Measurements from ENCODE around the gene BMP10. TPM values are rescaled to one million over a fixed set of nuclear protein-coding genes. Genes with fewer than 3 reads are reported as not detected.

Gene BMP10
- total RNA-seq, 1 donor from 2014 or later: not detected

DNA sequence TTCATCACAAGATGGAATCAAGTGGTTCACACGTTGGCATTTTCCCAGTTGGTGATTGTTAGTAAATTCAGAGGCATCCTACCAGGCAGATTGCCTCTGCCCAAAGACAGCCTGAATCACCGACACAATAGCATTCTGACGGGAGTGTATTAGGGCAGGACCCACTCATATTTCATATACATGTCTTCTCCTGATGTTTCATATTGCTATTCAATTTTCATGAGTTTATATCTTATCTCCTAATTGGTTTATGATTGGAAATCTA lies 14.5 kb upstream of the BMP10 start:
- Mint-ChIP-seq H3K36me3 (no peaks in the 10 kb centered on the region), H3K4me1 (no peaks in the 10 kb centered on the region), H3K9me3 (peaks cover 2% of the 10 kb centered on the region), H3K27me3 (ENCODE audit: insufficient read depth, low read depth) (no peaks in the 10 kb centered on the region), H3K4me3 (no peak overlapping the region), H3K27ac (no peak overlapping the region)
- H2AFZ ChIP-seq (replicated peaks): no peak overlapping the region
- H3K79me2 ChIP-seq (ENCODE audit: low read depth): no peaks in the 10 kb centered on the region
- H3K4me1 ChIP-seq: no peaks in the 10 kb centered on the region
- H3K4me2 ChIP-seq: no peak overlapping the region
- H3K36me3 ChIP-seq: no peaks in the 10 kb centered on the region
- no peaks in the 10 kb centered on the region for H3K9me3 ChIP-seq (ENCODE audit: low read depth)
- no peaks in the 10 kb centered on the region for H3K27me3 ChIP-seq
- H3K4me3 ChIP-seq: no peak overlapping the region
- H4K20me1 ChIP-seq (ENCODE audit: low read depth): no peaks in the 10 kb centered on the region
- DNase-seq (ENCODE audit: low spot score): no peak
- H3K9ac ChIP-seq: no peak overlapping the region
- TF ChIP-seq EZH2phosphoT487 (IDR thresholded peaks at IDR 0.05) (no peak), EZH2 (IDR thresholded peaks at IDR 0.05) (no peak)
- TF ChIP-seq, protein P1, sequence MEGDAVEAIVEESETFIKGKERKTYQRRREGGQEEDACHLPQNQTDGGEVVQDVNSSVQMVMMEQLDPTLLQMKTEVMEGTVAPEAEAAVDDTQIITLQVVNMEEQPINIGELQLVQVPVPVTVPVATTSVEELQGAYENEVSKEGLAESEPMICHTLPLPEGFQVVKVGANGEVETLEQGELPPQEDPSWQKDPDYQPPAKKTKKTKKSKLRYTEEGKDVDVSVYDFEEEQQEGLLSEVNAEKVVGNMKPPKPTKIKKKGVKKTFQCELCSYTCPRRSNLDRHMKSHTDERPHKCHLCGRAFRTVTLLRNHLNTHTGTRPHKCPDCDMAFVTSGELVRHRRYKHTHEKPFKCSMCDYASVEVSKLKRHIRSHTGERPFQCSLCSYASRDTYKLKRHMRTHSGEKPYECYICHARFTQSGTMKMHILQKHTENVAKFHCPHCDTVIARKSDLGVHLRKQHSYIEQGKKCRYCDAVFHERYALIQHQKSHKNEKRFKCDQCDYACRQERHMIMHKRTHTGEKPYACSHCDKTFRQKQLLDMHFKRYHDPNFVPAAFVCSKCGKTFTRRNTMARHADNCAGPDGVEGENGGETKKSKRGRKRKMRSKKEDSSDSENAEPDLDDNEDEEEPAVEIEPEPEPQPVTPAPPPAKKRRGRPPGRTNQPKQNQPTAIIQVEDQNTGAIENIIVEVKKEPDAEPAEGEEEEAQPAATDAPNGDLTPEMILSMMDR (IDR thresholded peaks at IDR 0.05): no peak
- H3F3A ChIP-seq (ENCODE audit: low read depth): no peaks in the 10 kb centered on the region
- no peak overlapping the region for H3K27ac ChIP-seq

DNA sequence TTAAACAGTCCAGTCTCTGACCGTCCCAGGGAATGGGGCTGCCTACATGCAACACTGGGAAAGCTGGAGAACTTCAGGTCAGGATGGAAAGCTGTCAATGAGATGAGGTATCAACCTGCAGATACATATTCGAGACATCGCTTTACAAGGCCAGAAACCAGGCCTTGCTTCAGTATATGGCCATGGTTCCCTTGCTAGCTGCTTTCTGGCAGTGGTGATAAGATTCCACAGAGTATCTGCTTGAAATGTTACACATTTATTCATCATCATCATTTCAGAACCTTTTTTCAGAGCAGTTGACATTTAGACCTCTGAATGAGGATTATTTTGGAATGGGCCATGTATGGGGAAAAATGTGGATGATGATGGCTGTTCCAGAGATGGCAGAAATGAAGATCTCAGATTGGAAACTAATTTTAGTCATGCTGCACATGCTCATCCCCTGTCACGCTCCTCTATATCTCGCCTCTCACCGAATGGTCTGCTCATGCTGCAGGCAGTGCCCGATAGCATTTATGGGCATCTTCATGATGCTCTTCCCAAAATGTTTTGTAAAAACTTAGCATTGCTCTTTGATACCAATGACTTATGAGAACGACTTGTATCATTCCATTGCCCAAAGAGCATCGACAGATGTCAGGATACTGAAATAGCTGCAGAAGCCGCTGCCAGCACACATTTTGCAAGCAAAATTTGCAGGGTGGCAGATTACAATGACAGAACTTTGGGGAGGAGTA lies 14.0 kb upstream of the BMP10 start:
- no peaks in the 10 kb centered on the region for H3K79me2 ChIP-seq (ENCODE audit: low read depth)
- no peak overlapping the region for H3K4me2 ChIP-seq
- H3K4me3 Mint-ChIP-seq: no peak overlapping the region
- no peaks in the 10 kb centered on the region for H3K9me3 ChIP-seq (ENCODE audit: low read depth)
- no peaks in the 10 kb centered on the region for H3K36me3 Mint-ChIP-seq
- no peaks in the 10 kb centered on the region for H3K4me1 Mint-ChIP-seq
- no peak overlapping the region for H3K4me3 ChIP-seq
- no peaks in the 10 kb centered on the region for H3K4me1 ChIP-seq
- no peak for DNase-seq (ENCODE audit: low spot score)
- no peaks in the 10 kb centered on the region for H3K36me3 ChIP-seq
- H3K9ac ChIP-seq: no peak overlapping the region
- H3K27me3 Mint-ChIP-seq (ENCODE audit: insufficient read depth, low read depth): no peaks in the 10 kb centered on the region
- H2AFZ ChIP-seq (replicated peaks): no peak overlapping the region
- H3K27me3 ChIP-seq: no peaks in the 10 kb centered on the region
- no peak overlapping the region for H3K27ac Mint-ChIP-seq
- no peak overlapping the region for H3K27ac ChIP-seq
- H3F3A ChIP-seq (ENCODE audit: low read depth): no peaks in the 10 kb centered on the region
- H3K9me3 Mint-ChIP-seq: peaks cover 2% of the 10 kb centered on the region
- TF ChIP-seq EZH2phosphoT487 (IDR thresholded peaks at IDR 0.05): no peak
- TF ChIP-seq, protein P1 (IDR thresholded peaks at IDR 0.05): no peak
- TF ChIP-seq EZH2 (IDR thresholded peaks at IDR 0.05): no peak
- H4K20me1 ChIP-seq (ENCODE audit: low read depth): no peaks in the 10 kb centered on the region

DNA sequence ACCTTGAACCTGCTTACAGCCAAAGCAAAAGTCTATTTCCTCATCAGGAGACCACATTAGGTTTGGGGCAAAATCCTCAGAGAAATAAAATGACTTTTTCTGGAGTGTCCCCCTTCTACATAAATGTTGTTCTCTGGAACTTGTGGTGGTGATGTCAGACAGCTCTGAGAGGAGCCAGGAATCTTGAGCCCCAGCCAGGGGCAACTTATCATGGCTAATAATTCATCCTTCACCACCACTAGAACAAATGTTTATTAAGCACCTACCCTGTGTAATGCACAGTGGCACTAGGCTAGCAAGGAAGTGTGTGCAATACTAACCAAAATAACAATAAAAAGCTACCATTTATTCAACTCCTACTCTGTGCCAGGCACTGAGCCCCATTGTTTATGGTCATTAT lies 9.0 kb upstream of the BMP10 start:
- no peaks in the 10 kb centered on the region for H3K4me1 ChIP-seq
- no peaks in the 10 kb centered on the region for H3K36me3 ChIP-seq
- Mint-ChIP-seq H3K27me3 (ENCODE audit: insufficient read depth, low read depth) (no peaks in the 10 kb centered on the region), H3K36me3 (no peaks in the 10 kb centered on the region), H3K9me3 (peaks cover 2% of the 10 kb centered on the region), H3K4me3 (no peak overlapping the region), H3K4me1 (peaks cover 9% of the 10 kb centered on the region), H3K27ac (no peak overlapping the region)
- no peak for TF ChIP-seq EZH2phosphoT487 (IDR thresholded peaks at IDR 0.05)
- H3K9ac ChIP-seq: no peak overlapping the region
- no peak overlapping the region for H2AFZ ChIP-seq (replicated peaks)
- H3K27ac ChIP-seq: no peak overlapping the region
- H3K27me3 ChIP-seq: no peaks in the 10 kb centered on the region
- no peaks in the 10 kb centered on the region for H3F3A ChIP-seq (ENCODE audit: low read depth)
- H3K4me2 ChIP-seq: no peak overlapping the region
- H3K79me2 ChIP-seq (ENCODE audit: low read depth): no peaks in the 10 kb centered on the region
- H3K4me3 ChIP-seq: no peak overlapping the region
- H3K9me3 ChIP-seq (ENCODE audit: low read depth): no peaks in the 10 kb centered on the region
- DNase-seq (ENCODE audit: low spot score): no peak
- H4K20me1 ChIP-seq (ENCODE audit: low read depth): no peaks in the 10 kb centered on the region

DNA sequence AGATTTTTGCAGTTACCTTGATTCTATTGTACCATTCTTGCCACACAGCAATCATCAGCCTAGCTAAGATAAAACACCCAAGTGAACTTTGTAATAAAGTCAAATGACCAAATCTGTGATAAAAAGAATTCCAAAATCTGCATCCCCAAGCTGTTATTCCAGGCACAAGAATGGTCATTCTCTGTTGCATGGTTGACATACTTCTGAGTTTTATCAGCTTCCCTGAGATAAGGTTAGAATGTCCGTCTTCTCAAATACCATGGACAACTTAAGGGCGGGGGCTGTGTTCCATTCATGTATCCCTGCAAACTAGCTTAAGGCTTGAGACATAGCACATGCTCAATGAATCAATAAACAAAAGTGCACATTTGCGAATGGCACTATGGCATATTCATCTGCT lies 8.1 kb upstream of the BMP10 start:
- Mint-ChIP-seq H3K27ac (no peak overlapping the region), H3K9me3 (peaks cover 2% of the 10 kb centered on the region), H3K4me1 (peaks cover 9% of the 10 kb centered on the region), H3K27me3 (ENCODE audit: insufficient read depth, low read depth) (no peaks in the 10 kb centered on the region), H3K36me3 (no peaks in the 10 kb centered on the region), H3K4me3 (no peak overlapping the region)
- no peak overlapping the region for H3K9ac ChIP-seq
- H2AFZ ChIP-seq (replicated peaks): no peak overlapping the region
- H3K4me3 ChIP-seq: no peak overlapping the region
- H3K27me3 ChIP-seq: no peaks in the 10 kb centered on the region
- no peak for TF ChIP-seq EZH2 (IDR thresholded peaks at IDR 0.05)
- TF ChIP-seq, protein P1 (IDR thresholded peaks at IDR 0.05): no peak
- no peak for TF ChIP-seq EZH2phosphoT487 (IDR thresholded peaks at IDR 0.05)
- no peaks in the 10 kb centered on the region for H3K36me3 ChIP-seq
- H3K79me2 ChIP-seq (ENCODE audit: low read depth): no peaks in the 10 kb centered on the region
- no peaks in the 10 kb centered on the region for H3K9me3 ChIP-seq (ENCODE audit: low read depth)
- no peaks in the 10 kb centered on the region for H3K4me1 ChIP-seq
- no peaks in the 10 kb centered on the region for H4K20me1 ChIP-seq (ENCODE audit: low read depth)
- no peak for DNase-seq (ENCODE audit: low spot score)
- H3K4me2 ChIP-seq: no peak overlapping the region
- no peaks in the 10 kb centered on the region for H3F3A ChIP-seq (ENCODE audit: low read depth)
- no peak overlapping the region for H3K27ac ChIP-seq

Data from neural progenitor cell (in vitro differentiated cells).